K562 (cell line): ENCODE measurements around the gene ERAL1. TPM values are rescaled to one million over a fixed set of nuclear protein-coding genes. Genes with fewer than 3 reads are reported as not detected.
A peak's percentile ranks its signal among the peaks of the same experiment; 100 is the strongest.

Experiments used
- ATAC-seq: fragments of 200-7000 bp; cut with Tn5 transposase; 3 replicates; pipeline ENCODE4 v1.9.1; 2020; ENCODE audit warnings: moderate library complexity
- BruUV-seq: library from RNA; stranded (reverse); fragments of 400-500 nt; replicated peaks from 2 replicates; lab custom pipeline; 2021; lab: Mats Ljungman, UMichigan
- CTCF ChIA-PET: fragments of 300-600 bp; formaldehyde crosslinking; extraction: SDS; loops from one replicate; lab custom pipeline; 2021; ENCODE audit warnings: low intra/inter-chr PET ratio; lab: Yijun Ruan, JAX
- POLR2A ChIA-PET: fragments of 300-600, 350-650 bp; sonication (Branson Sonifier 250); formaldehyde crosslinking; extraction: SDS; loops from one replicate; lab custom pipeline; 2021; ENCODE audit warnings: antibody characterized with exemption, inconsistent platforms; lab: Yijun Ruan, JAX
- DNase-seq, 4 experiments: peaks; one replicate each; pipeline versions ENCODE4 v3.0.0 to v3.0.0-alpha.2; 2011 to 2018; ENCODE audit warnings: low spot score in 3 of 4, mixed read lengths in 3 of 4; ENCODE audit errors: extremely low read depth in 1 of 4
- FAIRE-seq: peaks from 2 replicates; lab custom pipeline; 2011; peaks lifted over from hg19 to GRCh38; lab: Jason Lieb, UNC
- H2AFZ ChIP-seq: 2 replicates; pipeline ENCODE4 v1.6.0; 2011; ENCODE audit warnings: low read depth, low read length, control low read depth, inconsistent platforms
- H3K27ac ChIP-seq: fragments of 200-600 bp; 3 replicates; pipeline ENCODE4 v1.8.0; 2011; ENCODE audit warnings: low read depth, mild to moderate bottlenecking, control low read depth, inconsistent platforms, low read length, moderate library complexity, mixed read lengths; ENCODE audit errors: extremely low read depth
- H3K27me3 ChIP-seq, 2 experiments: fragments of 300-600 bp in 1 of 2; 2 replicates in 1 of 2; 3 replicates in 1 of 2; pipeline versions ENCODE4 v1.6.0 to v1.8.0; 2011; ENCODE audit warnings: inconsistent platforms in 2 of 2, low read length in 2 of 2, mild to moderate bottlenecking in 1 of 2, mixed read lengths in 1 of 2, moderate library complexity in 1 of 2; ENCODE audit not compliant: control insufficient read depth in 2 of 2, insufficient read depth in 2 of 2
- H3K36me3 ChIP-seq: fragments of 300-600 bp; 3 replicates; pipeline ENCODE4 v1.8.0; 2011; ENCODE audit warnings: mild to moderate bottlenecking, low read length, inconsistent platforms; ENCODE audit not compliant: control insufficient read depth, insufficient read depth
- H3K4me1 ChIP-seq, 2 experiments: fragments of 200-600 bp in 1 of 2; replicated peaks in 1 of 2; 2 replicates in 1 of 2; 3 replicates in 1 of 2; pipeline versions ENCODE4 v1.5.1 to v1.8.0; 2011; ENCODE audit warnings: inconsistent platforms in 2 of 2, low read length in 2 of 2, mild to moderate bottlenecking in 1 of 2, mixed read lengths in 1 of 2, moderate library complexity in 1 of 2; ENCODE audit not compliant: control insufficient read depth in 2 of 2, insufficient read depth in 2 of 2
- H3K4me2 ChIP-seq: 2 replicates; pipeline ENCODE4 v1.6.1; 2011; ENCODE audit warnings: low read length, control low read depth, inconsistent platforms, mixed read lengths; ENCODE audit not compliant: insufficient read depth
- H3K4me3 ChIP-seq: fragments of 200-600 bp; sonication (generic), shearing (Covaris generic); 2 replicates; pipeline ENCODE4 v1.5.1; 2016; ENCODE audit warnings: control low read depth, inconsistent platforms
- H3K79me2 ChIP-seq: fragments of 200-600 bp; 3 replicates; pipeline ENCODE4 v1.8.0; 2011; ENCODE audit warnings: low read length, inconsistent platforms; ENCODE audit not compliant: control insufficient read depth, insufficient read depth
- H3K9ac ChIP-seq, 2 experiments: 2 replicates each; pipeline versions ENCODE4 v1.6.0 to v1.6.1; 2011; ENCODE audit warnings: low read depth in 2 of 2, low read length in 2 of 2, control low read depth in 1 of 2, inconsistent platforms in 1 of 2, mild to moderate bottlenecking in 1 of 2, mixed read lengths in 1 of 2; ENCODE audit not compliant: insufficient read depth in 1 of 2
- H3K9me1 ChIP-seq: one replicate; pipeline ENCODE4 v1.6.0; 2011; ENCODE audit warnings: inconsistent platforms, mild to moderate bottlenecking, low read length, moderate library complexity; ENCODE audit not compliant: control insufficient read depth, insufficient read depth
- H3K9me3 ChIP-seq: replicated peaks from 2 replicates; pipeline ENCODE4 v1.5.1; 2011; ENCODE audit warnings: low read depth, low read length, inconsistent platforms; ENCODE audit not compliant: control insufficient read depth, insufficient read depth
- H4K20me1 ChIP-seq: replicated peaks from 2 replicates; pipeline ENCODE4 v1.6.1; 2011; ENCODE audit warnings: low read length, inconsistent platforms, mixed read lengths; ENCODE audit not compliant: control insufficient read depth, insufficient read depth
- ADNP ChIP-seq: fragments of 200-800 bp; sonication (Bioruptor generic); IDR thresholded peaks from 2 replicates; pipeline ENCODE4 v1.6.1; 2016; ENCODE audit warnings: missing genetic modification characterization, missing compliant biosample characterization
- FOXA1 ChIP-seq: fragments of 450-650 bp; IDR thresholded peaks from 2 replicates; pipeline ENCODE4 v1.6.1; 2016; ENCODE audit warnings: mild to moderate bottlenecking, borderline replicate concordance
- HCFC1 ChIP-seq: IDR thresholded peaks from 2 replicates; pipeline ENCODE4 v1.6.1; 2012; ENCODE audit warnings: low read depth, low read length, improper control_type of control experiment
- HDAC6 ChIP-seq: IDR thresholded peaks from 2 replicates; pipeline ENCODE4 v1.6.1; 2012; ENCODE audit warnings: low read depth, mild to moderate bottlenecking, control low read depth, inconsistent platforms, low read length, moderate library complexity
- ILF3 ChIP-seq: fragments of 450-650 bp; IDR thresholded peaks from 2 replicates; pipeline ENCODE4 v1.6.1; 2018; ENCODE audit warnings: antibody characterized with exemption, mild to moderate bottlenecking, moderate library complexity, borderline replicate concordance
- NCOA2 ChIP-seq, 2 experiments: fragments of 450-650 bp; IDR thresholded peaks; 2 replicates each; pipeline ENCODE4 v1.6.1; 2018; ENCODE audit warnings: mild to moderate bottlenecking in 2 of 2, moderate library complexity in 1 of 2; ENCODE audit not compliant: partially characterized antibody in 2 of 2
- NFE2 ChIP-seq: IDR thresholded peaks from 2 replicates; pipeline ENCODE4 v1.6.1; 2014; ENCODE audit warnings: antibody characterized with exemption, low read depth
- POLR2H ChIP-seq: IDR thresholded peaks from 2 replicates; pipeline ENCODE4 v1.6.1; 2016; ENCODE audit warnings: missing genetic modification characterization, low read depth, mild to moderate bottlenecking, control low read depth, missing compliant biosample characterization, moderate library complexity
- SMAD1 ChIP-seq: fragments of 150-350 bp; IDR thresholded peaks from 2 replicates; pipeline ENCODE4 v1.6.1; 2014; ENCODE audit warnings: low read length, low read depth; ENCODE audit not compliant: partially characterized antibody
- ZNF431 ChIP-seq: sonication (generic); formaldehyde crosslinking; IDR thresholded peaks from 2 replicates; pipeline ENCODE4 v1.8.0; 2022; ENCODE audit warnings: mild to moderate bottlenecking, missing genetic modification reagents
- ZNF436 ChIP-seq: fragments of 250-450, 450-650 bp; sonication (Bioruptor Pico); formaldehyde crosslinking; IDR thresholded peaks from 2 replicates; pipeline ENCODE4 v1.7.0; 2020; ENCODE audit warnings: mild to moderate bottlenecking
- ZNF780A ChIP-seq: fragments of 250-450 bp; sonication (Bioruptor Pico); IDR thresholded peaks from 2 replicates; pipeline ENCODE4 v1.5.0; 2021; ENCODE audit warnings: mild to moderate bottlenecking
- WGBS: fragments of 100-300 bp; shearing (Covaris generic); methylation state at CpG from one replicate; pipeline ENCODE4 v1.1.6; 2016; ENCODE audit warnings: low coverage, mixed read lengths; ENCODE audit not compliant: insufficient coverage; ENCODE audit errors: missing lambda C conversion rate; 5-methylcytosine and 5-hydroxymethylcytosine counted together
- in situ Hi-C: fragments of 300-500 bp; cut with MboI; formaldehyde crosslinking; loops from 4 replicates; pipeline ENCODE4 v1.15.0; 2018; ENCODE audit warnings: inconsistent platforms, mixed read lengths
- intact Hi-C: fragments of 100-400 bp; cut with micrococcal nuclease; formaldehyde crosslinking; loops from 2 replicates; pipeline ENCODE4 v1.14.2; 2022
- polyA plus RNA-seq, 8 experiments: library from polyadenylated mRNA; depleted of rRNA in 4 of 8; stranded (reverse) in 5 of 8; unstranded in 3 of 8; fragments of >200 nt; fragmentation: Nextera tagmentation in 2 of 8; fragmentation: Illumina TruSeq in 1 of 8; extraction: Ambion mirVana in 2 of 8; extraction: Trizol in 1 of 8; gene quantifications; 2 replicates each; pipeline versions ENCODE4 v1.2.1 to v1.2.3, GENCODE V29; 2011 to 2014; ENCODE audit warnings: inconsistent platforms in 1 of 8, missing spikeins in 1 of 8
- total RNA-seq, 7 experiments: library from RNA; depleted of rRNA in 6 of 7; stranded (reverse); fragments of >200 nt in 6 of 7; fragmentation: Illumina TruSeq in 2 of 7; extraction: Trizol in 2 of 7; gene quantifications; 2 replicates each; pipeline versions ENCODE4 v1.2.1 to v1.2.3, GENCODE V29; 2011 to 2021; ENCODE audit warnings: low replicate concordance in 1 of 7
- TF ChIP-seq, protein P1 (sequence below): sonication (generic); formaldehyde crosslinking; IDR thresholded peaks from 2 replicates; pipeline ENCODE4 v1.8.0; 2022; ENCODE audit warnings: mild to moderate bottlenecking, low read depth, missing genetic modification reagents
- TF ChIP-seq, protein P2 (sequence below): fragments of 250-450 bp; sonication (Bioruptor Pico); IDR thresholded peaks from 2 replicates; pipeline ENCODE4 v1.4.0; 2020; ENCODE audit warnings: mild to moderate bottlenecking
- TF ChIP-seq, protein P3 (sequence below): sonication (generic); formaldehyde crosslinking; IDR thresholded peaks from 2 replicates; pipeline ENCODE4 v1.8.0; 2022; ENCODE audit warnings: missing genetic modification reagents, mild to moderate bottlenecking, borderline replicate concordance

Gene ERAL1
- total and polyA plus RNA-seq, 9 of the 15 experiments (the other 6 are each of a cell fraction or from before 2014, with no cell fraction given), result 37.5 to 351 (median 106) TPM

GRCh38 chr17:28896884-28897768 lies 42.3 kb downstream of the ERAL1 start, which contains the start of gene FLOT2:
FLOT2 (minus strand) TSS chr17:28897733; CDS start chr17:28897574, 159 bp downstream.
- H3K4me1 ChIP-seq, result peaks cover 38 to 48% of the 10 kb centered on the region in 2 experiments
- CTCF ChIA-PET, result interaction anchor here (1.6 to 1.7 kb wide), 2 partner anchors 49 to 134 kb away, joined by 6 to 10 read pairs; no protein-coding TSS in a partner anchor
- TF ChIP-seq, protein P1, sequence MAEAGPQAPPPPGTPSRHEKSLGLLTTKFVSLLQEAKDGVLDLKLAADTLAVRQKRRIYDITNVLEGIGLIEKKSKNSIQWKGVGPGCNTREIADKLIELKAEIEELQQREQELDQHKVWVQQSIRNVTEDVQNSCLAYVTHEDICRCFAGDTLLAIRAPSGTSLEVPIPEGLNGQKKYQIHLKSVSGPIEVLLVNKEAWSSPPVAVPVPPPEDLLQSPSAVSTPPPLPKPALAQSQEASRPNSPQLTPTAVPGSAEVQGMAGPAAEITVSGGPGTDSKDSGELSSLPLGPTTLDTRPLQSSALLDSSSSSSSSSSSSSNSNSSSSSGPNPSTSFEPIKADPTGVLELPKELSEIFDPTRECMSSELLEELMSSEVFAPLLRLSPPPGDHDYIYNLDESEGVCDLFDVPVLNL (CRISPR knock-in tag), result no peak
- TF ChIP-seq ILF3 (peak; percentile 94), ZNF431 (CRISPR knock-in tag) (no peak), ZNF780A (CRISPR knock-in tag) (peak; percentile 56; the same call in 1 of the 2 replicates), NCOA2 (IDR thresholded peaks at IDR 0.05; ENCODE audit: partially characterized antibody in 2 of 2) (no peak), ADNP (tag) (no peak), HCFC1 (peak; percentile 16; the same call in 1 of the 2 replicates), POLR2H (tag) (peak; percentile 72), ZNF436 (CRISPR knock-in tag) (peak; percentile 68; the same call in 1 of the 2 replicates), FOXA1 (no peak), SMAD1 (peak; percentile 76), HDAC6 (no peak), NFE2 (no peak)
- TF ChIP-seq, protein P2, sequence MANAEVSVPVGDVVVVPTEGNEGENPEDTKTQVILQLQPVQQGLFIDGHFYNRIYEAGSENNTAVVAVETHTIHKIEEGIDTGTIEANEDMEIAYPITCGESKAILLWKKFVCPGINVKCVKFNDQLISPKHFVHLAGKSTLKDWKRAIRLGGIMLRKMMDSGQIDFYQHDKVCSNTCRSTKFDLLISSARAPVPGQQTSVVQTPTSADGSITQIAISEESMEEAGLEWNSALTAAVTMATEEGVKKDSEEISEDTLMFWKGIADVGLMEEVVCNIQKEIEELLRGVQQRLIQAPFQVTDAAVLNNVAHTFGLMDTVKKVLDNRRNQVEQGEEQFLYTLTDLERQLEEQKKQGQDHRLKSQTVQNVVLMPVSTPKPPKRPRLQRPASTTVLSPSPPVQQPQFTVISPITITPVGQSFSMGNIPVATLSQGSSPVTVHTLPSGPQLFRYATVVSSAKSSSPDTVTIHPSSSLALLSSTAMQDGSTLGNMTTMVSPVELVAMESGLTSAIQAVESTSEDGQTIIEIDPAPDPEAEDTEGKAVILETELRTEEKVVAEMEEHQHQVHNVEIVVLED (CRISPR knock-in tag), result peak; percentile 64
- TF ChIP-seq, protein P3, sequence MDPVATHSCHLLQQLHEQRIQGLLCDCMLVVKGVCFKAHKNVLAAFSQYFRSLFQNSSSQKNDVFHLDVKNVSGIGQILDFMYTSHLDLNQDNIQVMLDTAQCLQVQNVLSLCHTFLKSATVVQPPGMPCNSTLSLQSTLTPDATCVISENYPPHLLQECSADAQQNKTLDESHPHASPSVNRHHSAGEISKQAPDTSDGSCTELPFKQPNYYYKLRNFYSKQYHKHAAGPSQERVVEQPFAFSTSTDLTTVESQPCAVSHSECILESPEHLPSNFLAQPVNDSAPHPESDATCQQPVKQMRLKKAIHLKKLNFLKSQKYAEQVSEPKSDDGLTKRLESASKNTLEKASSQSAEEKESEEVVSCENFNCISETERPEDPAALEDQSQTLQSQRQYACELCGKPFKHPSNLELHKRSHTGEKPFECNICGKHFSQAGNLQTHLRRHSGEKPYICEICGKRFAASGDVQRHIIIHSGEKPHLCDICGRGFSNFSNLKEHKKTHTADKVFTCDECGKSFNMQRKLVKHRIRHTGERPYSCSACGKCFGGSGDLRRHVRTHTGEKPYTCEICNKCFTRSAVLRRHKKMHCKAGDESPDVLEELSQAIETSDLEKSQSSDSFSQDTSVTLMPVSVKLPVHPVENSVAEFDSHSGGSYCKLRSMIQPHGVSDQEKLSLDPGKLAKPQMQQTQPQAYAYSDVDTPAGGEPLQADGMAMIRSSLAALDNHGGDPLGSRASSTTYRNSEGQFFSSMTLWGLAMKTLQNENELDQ (CRISPR knock-in tag), result no peak

More at GRCh38 chr17:28896884-28897768, 42.3 kb downstream of the ERAL1 start, which contains the start of gene FLOT2:
- no peaks in the 10 kb centered on the region for H3K9me1 ChIP-seq
- POLR2A ChIA-PET, result interaction anchor here (0.6 to 2.8 kb wide), 28 partner anchors 9 to 320 kb away, joined by 3 to 15 read pairs (median 4); partner anchors contain the start of genes ALDOC, BLTP2, NEK8 and RPL23A
- BruUV-seq, result TSS peak; percentile 34
- DNase-seq, result peak; percentile 84 to 88 (median 86)
- peak within 1 kb of the TSS; percentile 91 for H3K27ac ChIP-seq
- peak within 1 kb of the TSS; percentile 95 for H3K4me3 ChIP-seq
- H3K27me3 ChIP-seq, result no peaks in the 10 kb centered on the region
- H2AFZ ChIP-seq, result peak within 1 kb of the TSS; percentile 92
- peak within 1 kb of the TSS; percentile 89 for H3K4me2 ChIP-seq
- ATAC-seq, result peak; percentile 88
- 1% methylated on average over 56 of the region's 73 CpGs for WGBS
- H3K9ac ChIP-seq, result peak within 1 kb of the TSS; percentile 86 to 91
- peaks cover 45% of the 10 kb centered on the region for H3K36me3 ChIP-seq
- no peaks in the 10 kb centered on the region for H4K20me1 ChIP-seq
- in situ Hi-C loops (loop anchor here (5.0 kb wide), 1 partner anchor 130 kb away; no protein-coding TSS in a partner anchor), intact Hi-C loops (loop anchor here (5.0 kb wide), 1 partner anchor 250 kb away; the partner anchor contains the start of gene BLTP2)
- FAIRE-seq, result no peak
- H3K9me3 ChIP-seq, result no peaks in the 10 kb centered on the region
- H3K79me2 ChIP-seq, result peaks cover 71% of the 10 kb centered on the region
